H1 (cell line): ENCODE results near the gene LKAAEAR1. TPM values are rescaled to one million over a fixed set of nuclear protein-coding genes. Genes with fewer than 3 reads are reported as not detected.
A peak's percentile ranks its signal among the peaks of the same experiment; 100 is the strongest.

Experiments
- CTCF ChIA-PET: fragments of 300-600 bp; sonication (Branson Sonifier 250); formaldehyde crosslinking; loops from one replicate; lab custom pipeline; 2021; ENCODE audit not compliant: partially characterized antibody; lab: Charles Lee
- POLR2A ChIA-PET: fragments of 300-600 bp; sonication (Branson Sonifier 250); formaldehyde crosslinking; loops from one replicate; lab custom pipeline; 2021; ENCODE audit warnings: inconsistent platforms; ENCODE audit not compliant: partially characterized antibody; lab: Charles Lee
- DNase-seq, 2 experiments: peaks; one replicate each; pipeline versions ENCODE4 v3.0.0 to v3.0.0-alpha.2; 2010 to 2022; ENCODE audit warnings: low spot score in 2 of 2, low read depth in 1 of 2, mixed read lengths in 1 of 2
- FAIRE-seq: peaks from 2 replicates; lab custom pipeline; 2011; peaks lifted over from hg19 to GRCh38; lab: Jason Lieb, UNC
- H2AFZ ChIP-seq: 2 replicates; pipeline ENCODE4 v1.8.1; 2012; ENCODE audit warnings: low read length, inconsistent platforms
- H2AK5ac ChIP-seq: 2 replicates; pipeline ENCODE4 v1.6.1; 2013; ENCODE audit warnings: low read depth, low read length
- H2BK120ac ChIP-seq: replicated peaks from 2 replicates; pipeline ENCODE3; 2013; ENCODE audit warnings: low read depth, low read length, inconsistent platforms
- H2BK12ac ChIP-seq: 2 replicates; pipeline ENCODE4 v1.6.1; 2013; ENCODE audit warnings: low read depth, low read length
- H2BK15ac ChIP-seq: 2 replicates; pipeline ENCODE4 v1.6.1; 2013; ENCODE audit warnings: low read length
- H2BK20ac ChIP-seq: 2 replicates; pipeline ENCODE4 v1.6.1; 2013; ENCODE audit warnings: low read length
- H2BK5ac ChIP-seq: 2 replicates; pipeline ENCODE4 v1.6.1; 2013; ENCODE audit warnings: low read depth, low read length
- H3K14ac ChIP-seq: 2 replicates; pipeline ENCODE4 v1.6.1; 2013; ENCODE audit warnings: inconsistent platforms; ENCODE audit not compliant: insufficient read length
- H3K18ac ChIP-seq: 2 replicates; pipeline ENCODE4 v1.6.1; 2013; ENCODE audit warnings: low read length; ENCODE audit errors: extremely low read depth
- H3K23ac ChIP-seq: 2 replicates; pipeline ENCODE4 v1.6.1; 2013; ENCODE audit warnings: inconsistent platforms; ENCODE audit not compliant: insufficient read length
- H3K23me2 ChIP-seq: 2 replicates; pipeline ENCODE4 v1.6.1; 2013; ENCODE audit warnings: low read depth, low read length
- H3K27ac ChIP-seq: 2 replicates; pipeline ENCODE4 v1.6.1; 2011; ENCODE audit warnings: low read depth, low read length, inconsistent platforms
- H3K27me3 ChIP-seq, 4 experiments: replicated peaks in 1 of 4; 1 replicate in 1 of 4; 2 replicates in 3 of 4; pipeline versions ENCODE4 v1.6.1 to v1.8.1; 2011 to 2013; ENCODE audit warnings: low read length in 3 of 4, mild to moderate bottlenecking in 3 of 4, inconsistent platforms in 2 of 4, mixed read lengths in 2 of 4, moderate library complexity in 1 of 4; ENCODE audit not compliant: control insufficient read depth in 3 of 4, insufficient read depth in 3 of 4; ENCODE audit errors: extremely low read depth in 1 of 4
- H3K36me3 ChIP-seq, 4 experiments: 2 replicates each; pipeline versions ENCODE4 v1.6.1 to v1.8.1; 2011 to 2013; ENCODE audit warnings: mild to moderate bottlenecking in 4 of 4, low read length in 3 of 4, moderate library complexity in 2 of 4, control low read depth in 1 of 4, inconsistent platforms in 1 of 4; ENCODE audit not compliant: insufficient read depth in 4 of 4, control insufficient read depth in 2 of 4
- H3K4ac ChIP-seq: replicated peaks from 2 replicates; pipeline ENCODE3; 2013; ENCODE audit warnings: low read length, low read depth, mixed read lengths, inconsistent platforms; ENCODE audit not compliant: insufficient read length
- H3K4me1 ChIP-seq, 4 experiments: replicated peaks in 1 of 4; 1 replicate in 1 of 4; 2 replicates in 3 of 4; pipeline versions ENCODE4 v1.6.1 to v1.8.1; 2011 to 2013; ENCODE audit warnings: low read length in 3 of 4, inconsistent platforms in 2 of 4, mixed read lengths in 1 of 4; ENCODE audit not compliant: insufficient read depth in 4 of 4, control insufficient read depth in 3 of 4
- H3K4me2 ChIP-seq, 2 experiments: 2 replicates each; pipeline versions ENCODE4 v1.6.1 to v1.8.1; 2011 to 2013; ENCODE audit warnings: low read depth in 2 of 2, low read length in 2 of 2, control low read depth in 1 of 2, inconsistent platforms in 1 of 2, mild to moderate bottlenecking in 1 of 2; ENCODE audit not compliant: insufficient read depth in 1 of 2
- H3K4me3 ChIP-seq, 4 experiments: fragments of 200-600, 300-600 bp in 1 of 4; sonication (generic), shearing (Covaris generic), sonication (Bioruptor Twin) in 1 of 4; 2 replicates each; pipeline versions ENCODE4 v1.5.1 to v1.8.1; 2011 to 2016; ENCODE audit warnings: low read length in 4 of 4, low read depth in 3 of 4, control low read depth in 2 of 4, inconsistent platforms in 2 of 4, mild to moderate bottlenecking in 2 of 4, mixed read lengths in 1 of 4, moderate library complexity in 1 of 4; ENCODE audit not compliant: insufficient read depth in 2 of 4; ENCODE audit errors: extremely low read depth in 1 of 4
- H3K56ac ChIP-seq: replicated peaks from 2 replicates; pipeline ENCODE3; 2013; ENCODE audit warnings: low read depth, mild to moderate bottlenecking, mixed read lengths, low read length, inconsistent platforms; ENCODE audit not compliant: insufficient read length
- H3K79me1 ChIP-seq: 2 replicates; pipeline ENCODE4 v1.6.1; 2013; ENCODE audit warnings: low read depth, low read length, control low read depth
- H3K79me2 ChIP-seq, 2 experiments: 2 replicates each; pipeline versions ENCODE4 v1.6.1 to v1.8.1; 2012 to 2013; ENCODE audit warnings: low read length in 2 of 2, mild to moderate bottlenecking in 2 of 2, inconsistent platforms in 1 of 2; ENCODE audit not compliant: insufficient read depth in 2 of 2, control insufficient read depth in 1 of 2
- H3K9ac ChIP-seq, 4 experiments: replicated peaks in 1 of 4; 1 replicate in 1 of 4; 2 replicates in 3 of 4; pipeline versions ENCODE4 v1.6.1 to v1.8.1; 2011 to 2013; ENCODE audit warnings: low read depth in 3 of 4, low read length in 3 of 4, control low read depth in 2 of 4, mild to moderate bottlenecking in 2 of 4, moderate library complexity in 2 of 4, inconsistent platforms in 1 of 4; ENCODE audit errors: extremely low read depth in 1 of 4
- H3K9me3 ChIP-seq, 2 experiments: 2 replicates each; pipeline versions ENCODE4 v1.6.1 to v1.8.1; 2012 to 2013; ENCODE audit warnings: mild to moderate bottlenecking in 2 of 2, moderate library complexity in 2 of 2, control low read depth in 1 of 2, inconsistent platforms in 1 of 2, low read depth in 1 of 2, low read length in 1 of 2, mixed read lengths in 1 of 2; ENCODE audit not compliant: insufficient read depth in 2 of 2
- H4K20me1 ChIP-seq, 2 experiments: replicated peaks in 1 of 2; 2 replicates each; pipeline versions ENCODE3 to v1.8.1; 2011 to 2013; ENCODE audit warnings: inconsistent platforms in 2 of 2, low read length in 2 of 2, mild to moderate bottlenecking in 1 of 2; ENCODE audit not compliant: insufficient read depth in 2 of 2, control insufficient read depth in 1 of 2
- H4K5ac ChIP-seq: 2 replicates; pipeline ENCODE4 v1.6.1; 2013; ENCODE audit warnings: low read length, low read depth, mixed read lengths, inconsistent platforms; ENCODE audit not compliant: insufficient read length
- H4K8ac ChIP-seq: 2 replicates; pipeline ENCODE4 v1.8.0; 2013; ENCODE audit warnings: mild to moderate bottlenecking, moderate library complexity, low read length, inconsistent platforms; ENCODE audit not compliant: insufficient read depth; ENCODE audit errors: extremely low read depth
- H4K91ac ChIP-seq: replicated peaks from 2 replicates; pipeline ENCODE3; 2013; ENCODE audit warnings: low read length, mixed read lengths, inconsistent platforms; ENCODE audit not compliant: insufficient read length
- BRCA1 ChIP-seq: IDR thresholded peaks from 2 replicates; pipeline ENCODE4 v1.6.1; 2012; ENCODE audit warnings: low read depth, low read length, improper control_type of control experiment
- CBX5 ChIP-seq: fragments of 300-800, 300-1000 bp; sonication (generic); IDR thresholded peaks from 2 replicates; pipeline ENCODE4 v1.7.1; 2016; ENCODE audit warnings: antibody characterized with exemption, low read length, low read depth
- CBX8 ChIP-seq: fragments of 300-800, 300-1000 bp; sonication (generic); IDR thresholded peaks from 2 replicates; pipeline ENCODE4 v1.7.1; 2016; ENCODE audit warnings: low read depth, low read length, borderline replicate concordance
- CTBP2 ChIP-seq: IDR thresholded peaks from 2 replicates; pipeline ENCODE4 v1.7.0; 2011; ENCODE audit warnings: borderline replicate concordance, mild to moderate bottlenecking, moderate library complexity, mixed read lengths, low read length; ENCODE audit not compliant: insufficient read depth, insufficient read length
- NRF1 ChIP-seq: IDR thresholded peaks from 2 replicates; pipeline ENCODE4 v1.6.1; 2011; ENCODE audit warnings: mild to moderate bottlenecking, low read depth, low read length, improper control_type of control experiment
- POLR2AphosphoS5 ChIP-seq: IDR thresholded peaks from 2 replicates; pipeline ENCODE4 v1.6.1; 2011; ENCODE audit warnings: low read depth, low read length
- SP2 ChIP-seq: IDR thresholded peaks from 2 replicates; pipeline ENCODE4 v1.6.1; 2012; ENCODE audit warnings: mild to moderate bottlenecking, low read length, inconsistent platforms
- SUZ12 ChIP-seq: fragments of 200-600 bp; sonication (generic); IDR thresholded peaks from 2 replicates; pipeline ENCODE4 v1.6.1; 2012; ENCODE audit warnings: mild to moderate bottlenecking, inconsistent platforms, low read length, moderate library complexity, mixed read lengths
- YY1 ChIP-seq: IDR thresholded peaks from 2 replicates; pipeline ENCODE4 v1.6.1; 2011; ENCODE audit warnings: low read depth, mild to moderate bottlenecking, low read length
- WGBS, 2 experiments: shearing (Covaris generic) in 1 of 2; methylation state at CpG; one replicate each; pipeline versions ENCODE4 v1.1.6 to v1.1.7; 2013 to 2015; ENCODE audit warnings: low lambda C conversion rate in 2 of 2, mixed read lengths in 2 of 2, inconsistent platforms in 1 of 2, low coverage in 1 of 2, missing lambda C conversion rate in 1 of 2; ENCODE audit not compliant: insufficient replicate concordance in 2 of 2, insufficient coverage in 1 of 2, insufficient read length in 1 of 2; ENCODE audit errors: extremely low coverage in 1 of 2, missing lambda C conversion rate in 1 of 2; 5-methylcytosine and 5-hydroxymethylcytosine counted together
- polyA plus RNA-seq, 7 experiments: library from polyadenylated mRNA; depleted of rRNA in 3 of 7; stranded (reverse) in 5 of 7; unstranded in 2 of 7; fragments of >200 nt in 5 of 7; fragments of 200-250 nt in 2 of 7; gene quantifications; 1 replicate in 5 of 7; 2 replicates in 1 of 7; 4 replicates in 1 of 7; pipeline versions ENCODE4 v1.2.1 to v1.2.3, GENCODE V29; 2011 to 2013; ENCODE audit warnings: missing spikeins in 2 of 7, mixed read lengths in 2 of 7
- total RNA-seq: library from RNA; stranded (reverse); fragmentation: NEBNext Ultra II Directional; extraction: Animal tissue kit (Norgen Biotek cat#: 25700); gene quantifications from 2 replicates; pipeline ENCODE4 v1.2.1, GENCODE V29; 2021
- TF ChIP-seq, protein P1 (sequence below): IDR thresholded peaks from 2 replicates; pipeline ENCODE4 v1.6.1; 2011; ENCODE audit warnings: low read length, improper control_type of control experiment

Gene LKAAEAR1
- total and polyA plus RNA-seq, 2 of the 8 experiments (the other 6 are each of a cell fraction or from before 2014, with no cell fraction given) = 0.41 to 0.53 TPM

- ChIA-PET CTCF (interaction anchor here (0.7 to 7.3 kb wide), 21 partner anchors 10 to 209 kb away, joined by 3 to 73 read pairs (median 4); partner anchors contain the start of genes LKAAEAR1, OPRL1, PRPF6 and RGS19), POLR2A (interaction anchor here (1.6 to 3.5 kb wide), 7 partner anchors 11 to 35 kb away, joined by 3 to 24 read pairs (median 5); partner anchors contain the start of gene SOX18)
- Histone ChIP-seq H3K79me1 (no peaks in the 10 kb centered on the region; the same call in 1 of the 2 replicates), H3K23ac (no peak overlapping the region), H3K18ac (no peak overlapping the region; the same call in 1 of the 2 replicates), H3K4me2 (peak overlapping the region; percentile 8 to 74; a peak in 3 of 4 replicates), H2BK120ac (no peak overlapping the region), H4K5ac (no peak overlapping the region), H3K79me2 (no peaks in the 10 kb centered on the region), H2BK5ac (no peak overlapping the region; the same call in 1 of the 2 replicates), H3K14ac (no peak overlapping the region), H3K27ac (no peak overlapping the region), H3K27me3 (peaks cover 16 to 63% (median 49%) of the 10 kb centered on the region in 4 experiments), H3K4me1 (peaks cover 0 to 23% (median 17%) of the 10 kb centered on the region in 4 experiments; a peak in 6 of 7 replicates), H3K36me3 (no peaks in the 10 kb centered on the region; a peak in 2 of 8 replicates), H2BK20ac (no peak overlapping the region), H2BK15ac (0 out of 2 replicates have a peak overlapping the region, but pooled peaks have one; percentile 61), H4K8ac (no peak overlapping the region; the same call in 1 of the 2 replicates), H3K56ac (no peak overlapping the region), H3K23me2 (peaks cover 3% of the 10 kb centered on the region; the same call in 1 of the 2 replicates), H2AK5ac (no peak overlapping the region), H4K20me1 (peaks cover 0 to 1% of the 10 kb centered on the region in 2 experiments), H3K4me3 (peak overlapping the region; percentile 13 to 73 (median 48); a peak in 7 of 8 replicates), H3K9me3 (no peaks in the 10 kb centered on the region), H3K4ac (no peak overlapping the region), H3K9ac (no peak overlapping the region), H4K91ac (no peak overlapping the region), H2AFZ (no peak overlapping the region), H2BK12ac (no peak overlapping the region)
- TF ChIP-seq CBX8 (no peak), NRF1 (no peak), POLR2AphosphoS5 (no peak), BRCA1 (no peak), CTBP2 (peak; percentile 5), SUZ12 (peak; percentile 4; the same call in 1 of the 2 replicates), SP2 (no peak), CBX5 (no peak), YY1 (no peak)
- TF ChIP-seq, protein P1, sequence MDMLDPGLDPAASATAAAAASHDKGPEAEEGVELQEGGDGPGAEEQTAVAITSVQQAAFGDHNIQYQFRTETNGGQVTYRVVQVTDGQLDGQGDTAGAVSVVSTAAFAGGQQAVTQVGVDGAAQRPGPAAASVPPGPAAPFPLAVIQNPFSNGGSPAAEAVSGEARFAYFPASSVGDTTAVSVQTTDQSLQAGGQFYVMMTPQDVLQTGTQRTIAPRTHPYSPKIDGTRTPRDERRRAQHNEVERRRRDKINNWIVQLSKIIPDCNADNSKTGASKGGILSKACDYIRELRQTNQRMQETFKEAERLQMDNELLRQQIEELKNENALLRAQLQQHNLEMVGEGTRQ = no peak
- 22% methylated on average over 16 of the region's 17 CpGs; no CpG with 5 or more reads in 1 of the 2 experiments for WGBS, 2 experiments
- FAIRE-seq (no peak), DNase-seq (no peak)
Measured at GRCh38 chr20:64039293-64040160, 44.7 kb downstream of the LKAAEAR1 start.
